ENCODE data around the gene RNF220.

Gene RNF220

GRCh38 chr1:44421446-44421884 is 16.4 kb downstream of the RNF220 start:
- peaks cover 20% of the 10 kb centered on the region for H3K27me3 ChIP-seq (ENCODE audit: control insufficient read depth, insufficient read depth, low read length)
- H3K9me3 ChIP-seq (ENCODE audit: control insufficient read depth, insufficient read depth, low read length), result no peaks in the 10 kb centered on the region
- peaks cover 31% of the 10 kb centered on the region for H3K4me1 ChIP-seq (ENCODE audit: control insufficient read depth, insufficient read depth, low read length)
- no peak overlapping the region for H3K9ac ChIP-seq (ENCODE audit: low read depth, low read length)
- H3K4me3 ChIP-seq (ENCODE audit: low read depth, low read length), result no peak overlapping the region
- no peaks in the 10 kb centered on the region for H3K36me3 ChIP-seq (ENCODE audit: control insufficient read depth, insufficient read depth, low read length)

GRCh38 chr1:44422161-44422560 is 17.1 kb downstream of the RNF220 start:
- no peaks in the 10 kb centered on the region for H3K36me3 ChIP-seq (ENCODE audit: control insufficient read depth, insufficient read depth, low read length)
- H3K9ac ChIP-seq (ENCODE audit: low read depth, low read length), result no peak overlapping the region
- H3K4me3 ChIP-seq (ENCODE audit: low read depth, low read length), result no peak overlapping the region
- peaks cover 24% of the 10 kb centered on the region for H3K4me1 ChIP-seq (ENCODE audit: control insufficient read depth, insufficient read depth, low read length)
- H3K9me3 ChIP-seq (ENCODE audit: control insufficient read depth, insufficient read depth, low read length), result no peaks in the 10 kb centered on the region
- H3K27me3 ChIP-seq (ENCODE audit: control insufficient read depth, insufficient read depth, low read length), result peaks cover 17% of the 10 kb centered on the region

- Histone ChIP-seq H3K9ac (ENCODE audit: low read depth, low read length) (no peak overlapping the region), H3K4me1 (ENCODE audit: control insufficient read depth, insufficient read depth, low read length) (peaks cover 28% of the 10 kb centered on the region), H3K36me3 (ENCODE audit: control insufficient read depth, insufficient read depth, low read length) (no peaks in the 10 kb centered on the region), H3K4me3 (ENCODE audit: low read depth, low read length) (no peak overlapping the region), H3K9me3 (ENCODE audit: control insufficient read depth, insufficient read depth, low read length) (no peaks in the 10 kb centered on the region), H3K27me3 (ENCODE audit: control insufficient read depth, insufficient read depth, low read length) (peaks cover 9% of the 10 kb centered on the region)
These were observed 18.8 kb downstream of the RNF220 start for GRCh38 chr1:44423591-44424537.

- peaks cover under 1% of the 10 kb centered on the region for H3K27me3 ChIP-seq (ENCODE audit: control insufficient read depth, insufficient read depth, low read length)
These were observed 19.7 kb downstream of the RNF220 start for GRCh38 chr1:44424747-44425146.

GRCh38 chr1:44425341-44426082 is 20.5 kb downstream of the RNF220 start:
- Histone ChIP-seq H3K36me3 (ENCODE audit: control insufficient read depth, insufficient read depth, low read length) (no peaks in the 10 kb centered on the region), H3K4me3 (ENCODE audit: low read depth, low read length) (no peak overlapping the region), H3K27me3 (ENCODE audit: control insufficient read depth, insufficient read depth, low read length) (no peaks in the 10 kb centered on the region), H3K4me1 (ENCODE audit: control insufficient read depth, insufficient read depth, low read length) (peaks cover 34% of the 10 kb centered on the region), H3K9ac (ENCODE audit: low read depth, low read length) (no peak overlapping the region), H3K9me3 (ENCODE audit: control insufficient read depth, insufficient read depth, low read length) (no peaks in the 10 kb centered on the region)

More at GRCh38 chr1:44424747-44425146, 19.7 kb downstream of the RNF220 start:
- Histone ChIP-seq H3K9ac (ENCODE audit: low read depth, low read length) (peak overlapping the region; percentile 8), H3K4me3 (ENCODE audit: low read depth, low read length) (no peak overlapping the region), H3K9me3 (ENCODE audit: control insufficient read depth, insufficient read depth, low read length) (no peaks in the 10 kb centered on the region), H3K36me3 (ENCODE audit: control insufficient read depth, insufficient read depth, low read length) (no peaks in the 10 kb centered on the region), H3K4me1 (ENCODE audit: control insufficient read depth, insufficient read depth, low read length) (peaks cover 36% of the 10 kb centered on the region)

- H3K4me1 ChIP-seq (ENCODE audit: control insufficient read depth, insufficient read depth, low read length), result peaks cover 23% of the 10 kb centered on the region
- no peak overlapping the region for H3K4me3 ChIP-seq (ENCODE audit: low read depth, low read length)
- H3K36me3 ChIP-seq (ENCODE audit: control insufficient read depth, insufficient read depth, low read length), result no peaks in the 10 kb centered on the region
- no peak overlapping the region for H3K9ac ChIP-seq (ENCODE audit: low read depth, low read length)
- H3K9me3 ChIP-seq (ENCODE audit: control insufficient read depth, insufficient read depth, low read length), result no peaks in the 10 kb centered on the region
- H3K27me3 ChIP-seq (ENCODE audit: control insufficient read depth, insufficient read depth, low read length), result no peaks in the 10 kb centered on the region
These were observed 26.8 kb downstream of the RNF220 start for GRCh38 chr1:44431861-44432260.

- peaks cover 29% of the 10 kb centered on the region for H3K4me1 ChIP-seq (ENCODE audit: control insufficient read depth, insufficient read depth, low read length)
- no peak overlapping the region for H3K4me3 ChIP-seq (ENCODE audit: low read depth, low read length)
- no peak overlapping the region for H3K9ac ChIP-seq (ENCODE audit: low read depth, low read length)
- H3K36me3 ChIP-seq (ENCODE audit: control insufficient read depth, insufficient read depth, low read length), result no peaks in the 10 kb centered on the region
- no peaks in the 10 kb centered on the region for H3K27me3 ChIP-seq (ENCODE audit: control insufficient read depth, insufficient read depth, low read length)
- H3K9me3 ChIP-seq (ENCODE audit: control insufficient read depth, insufficient read depth, low read length), result no peaks in the 10 kb centered on the region
These were observed 28.2 kb downstream of the RNF220 start for GRCh38 chr1:44433209-44433608.

- no peaks in the 10 kb centered on the region for H3K27me3 ChIP-seq (ENCODE audit: control insufficient read depth, insufficient read depth, low read length)
- H3K9ac ChIP-seq (ENCODE audit: low read depth, low read length), result no peak overlapping the region
- H3K4me1 ChIP-seq (ENCODE audit: control insufficient read depth, insufficient read depth, low read length), result peaks cover 21% of the 10 kb centered on the region
- no peak overlapping the region for H3K4me3 ChIP-seq (ENCODE audit: low read depth, low read length)
- H3K9me3 ChIP-seq (ENCODE audit: control insufficient read depth, insufficient read depth, low read length), result no peaks in the 10 kb centered on the region
- no peaks in the 10 kb centered on the region for H3K36me3 ChIP-seq (ENCODE audit: control insufficient read depth, insufficient read depth, low read length)
These were observed 31.5 kb downstream of the RNF220 start for GRCh38 chr1:44436401-44437106.

- no peak overlapping the region for H3K4me3 ChIP-seq (ENCODE audit: low read depth, low read length)
- peaks cover 21% of the 10 kb centered on the region for H3K4me1 ChIP-seq (ENCODE audit: control insufficient read depth, insufficient read depth, low read length)
- H3K27me3 ChIP-seq (ENCODE audit: control insufficient read depth, insufficient read depth, low read length), result no peaks in the 10 kb centered on the region
These were observed 32.2 kb downstream of the RNF220 start for GRCh38 chr1:44437107-44437716.

GRCh38 chr1:44442791-44443190 is 37.7 kb downstream of the RNF220 start:
- H3K36me3 ChIP-seq (ENCODE audit: control insufficient read depth, insufficient read depth, low read length), result no peaks in the 10 kb centered on the region
- peaks cover 5% of the 10 kb centered on the region for H3K4me1 ChIP-seq (ENCODE audit: control insufficient read depth, insufficient read depth, low read length)
- no peak overlapping the region for H3K4me3 ChIP-seq (ENCODE audit: low read depth, low read length)
- no peaks in the 10 kb centered on the region for H3K27me3 ChIP-seq (ENCODE audit: control insufficient read depth, insufficient read depth, low read length)
- no peak overlapping the region for H3K9ac ChIP-seq (ENCODE audit: low read depth, low read length)
- H3K9me3 ChIP-seq (ENCODE audit: control insufficient read depth, insufficient read depth, low read length), result no peaks in the 10 kb centered on the region

More at GRCh38 chr1:44437107-44437716, 32.2 kb downstream of the RNF220 start:
- Histone ChIP-seq H3K9me3 (ENCODE audit: control insufficient read depth, insufficient read depth, low read length) (no peaks in the 10 kb centered on the region), H3K9ac (ENCODE audit: low read depth, low read length) (no peak overlapping the region), H3K36me3 (ENCODE audit: control insufficient read depth, insufficient read depth, low read length) (no peaks in the 10 kb centered on the region)

All from iPS-15b (cell line).